Loucy (cell line): ENCODE results near the gene FOXJ3.

Source experiments
- H2AFZ ChIP-seq: fragments of 200-600 bp; sonication (generic); 2 replicates; pipeline ENCODE4 v1.6.0; 2016; ENCODE audit warnings: antibody characterized with exemption, mild to moderate bottlenecking, low read length, moderate library complexity
- H3F3A ChIP-seq: fragments of 200-600 bp; 2 replicates; pipeline ENCODE4 v1.6.0; 2016; ENCODE audit warnings: antibody characterized with exemption, low read depth, mild to moderate bottlenecking
- H3K27me3 ChIP-seq: fragments of 200-600 bp; sonication (generic); 2 replicates; pipeline ENCODE4 v1.6.1; 2014; ENCODE audit warnings: low read length, mild to moderate bottlenecking; ENCODE audit not compliant: insufficient read depth, poor library complexity, severe bottlenecking
- H3K36me3 ChIP-seq: fragments of 200-600 bp; sonication (generic); 2 replicates; pipeline ENCODE4 v1.6.1; 2016; ENCODE audit warnings: low read length; ENCODE audit not compliant: insufficient read depth
- H3K4me1 ChIP-seq: fragments of 200-600 bp; sonication (generic); 2 replicates; pipeline ENCODE4 v1.5.1; 2014; ENCODE audit warnings: low read length, mild to moderate bottlenecking; ENCODE audit not compliant: insufficient read depth, poor library complexity, severe bottlenecking
- H3K4me2 ChIP-seq: fragments of 200-600 bp; sonication (generic); 2 replicates; pipeline ENCODE4 v1.6.0; 2014; ENCODE audit warnings: antibody characterized with exemption, low read length, low read depth, mild to moderate bottlenecking; ENCODE audit not compliant: poor library complexity, severe bottlenecking
- H3K4me3 ChIP-seq: fragments of 200-600 bp; sonication (generic); 2 replicates; pipeline ENCODE4 v1.5.1; 2014; ENCODE audit warnings: low read length, mild to moderate bottlenecking, mixed read lengths; ENCODE audit not compliant: poor library complexity, severe bottlenecking
- H3K79me2 ChIP-seq: fragments of 200-600 bp; sonication (generic); 2 replicates; pipeline ENCODE4 v1.6.1; 2014; ENCODE audit warnings: low read length; ENCODE audit not compliant: insufficient read depth
- H3K9ac ChIP-seq: fragments of 200-600 bp; sonication (generic); 2 replicates; pipeline ENCODE4 v1.6.0; 2014; ENCODE audit warnings: mild to moderate bottlenecking, low read depth, low read length, moderate library complexity; ENCODE audit not compliant: poor library complexity, severe bottlenecking
- H3K9me2 ChIP-seq: fragments of 200-600 bp; sonication (generic); replicated peaks from 2 replicates; pipeline ENCODE4 v1.6.1; 2016; ENCODE audit warnings: low read depth, low read length, mixed read lengths
- H3K9me3 ChIP-seq: fragments of 200-600 bp; sonication (generic); 2 replicates; pipeline ENCODE4 v1.6.1; 2014; ENCODE audit warnings: mild to moderate bottlenecking, antibody characterized with exemption, low read length, low read depth; ENCODE audit not compliant: insufficient read depth
- H4K20me1 ChIP-seq: fragments of 200-600 bp; sonication (generic); 2 replicates; pipeline ENCODE4 v1.6.0; 2014; ENCODE audit warnings: antibody characterized with exemption, low read length, mild to moderate bottlenecking; ENCODE audit not compliant: insufficient read depth, poor library complexity, severe bottlenecking
- CTCF ChIP-seq: fragments of 200-600 bp; sonication (generic); conservative IDR thresholded peaks from 2 replicates; pipeline ENCODE4 v1.5.1; 2014; ENCODE audit warnings: mild to moderate bottlenecking, antibody characterized with exemption, low read length
- EZH2phosphoT487 ChIP-seq: fragments of 200-600 bp; IDR thresholded peaks from 2 replicates; pipeline ENCODE4 v1.6.1; 2018; ENCODE audit warnings: antibody characterized with exemption, mild to moderate bottlenecking, moderate library complexity, borderline replicate concordance

The FOXJ3 gene

DNA sequence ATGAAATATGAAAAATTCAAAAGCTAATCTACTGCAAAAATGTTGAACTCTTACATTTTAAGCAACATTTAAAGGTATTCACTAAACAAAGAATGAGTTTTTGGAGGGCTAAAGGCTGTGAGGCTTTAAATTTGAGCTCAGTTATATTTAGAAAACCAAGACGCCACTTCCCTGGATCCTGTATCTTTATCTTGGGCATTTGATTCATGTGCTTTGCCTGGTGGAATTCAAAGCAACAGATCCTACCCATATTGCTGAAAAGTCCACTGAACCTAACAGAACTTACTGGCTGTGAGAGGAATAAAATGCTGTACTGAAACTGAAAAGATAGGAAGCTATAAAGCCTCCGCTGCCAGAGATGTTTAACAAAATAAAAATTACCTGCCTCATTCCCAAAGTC is 14.3 kb downstream of the FOXJ3 start:
- no peak for TF ChIP-seq CTCF
- no peak for TF ChIP-seq EZH2phosphoT487
- Histone ChIP-seq H3K9me3 (no peaks in the 10 kb centered on the region), H3K4me1 (peaks cover 72% of the 10 kb centered on the region), H3F3A (peaks cover 12% of the 10 kb centered on the region; the same call in 1 of the 2 replicates), H3K79me2 (peaks cover 90% of the 10 kb centered on the region), H3K9ac (peak overlapping the region; percentile 64), H2AFZ (no peak overlapping the region), H3K9me2 (no peaks in the 10 kb centered on the region), H3K4me2 (peak overlapping the region; percentile 95), H3K27me3 (no peaks in the 10 kb centered on the region), H3K4me3 (peak overlapping the region; percentile 68), H4K20me1 (peaks cover 67% of the 10 kb centered on the region), H3K36me3 (no peaks in the 10 kb centered on the region)

DNA sequence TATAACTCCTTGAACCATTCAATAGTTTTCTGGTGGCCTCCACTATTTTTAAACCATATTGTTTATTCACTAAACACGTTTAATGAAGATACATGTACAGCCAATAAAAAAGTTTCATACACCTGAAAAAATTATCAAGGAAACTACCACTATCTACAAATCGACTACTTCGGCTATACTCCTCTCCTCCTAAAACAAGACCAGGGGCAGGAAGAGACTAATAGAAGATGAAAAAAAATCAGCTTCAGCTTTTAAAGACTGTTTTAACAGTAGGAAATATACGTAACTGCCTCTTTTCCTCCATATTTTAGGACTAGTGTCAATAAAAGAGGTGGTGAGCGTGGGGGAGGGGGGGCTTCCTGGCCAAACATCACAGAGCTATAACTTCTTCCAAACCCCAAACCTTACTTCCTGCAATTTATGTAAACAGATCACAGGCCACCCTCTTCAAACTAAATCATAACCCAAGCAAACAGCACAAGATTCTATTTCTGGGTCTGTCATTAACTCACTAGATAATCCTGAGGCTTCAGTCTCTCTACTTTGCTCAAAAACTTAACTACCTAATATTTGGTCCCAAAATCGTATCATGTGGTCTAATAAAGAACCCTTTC is 15.1 kb downstream of the FOXJ3 start:
- Histone ChIP-seq H3K9me3 (no peaks in the 10 kb centered on the region), H3K9me2 (no peaks in the 10 kb centered on the region), H3K36me3 (no peaks in the 10 kb centered on the region), H3K9ac (peak overlapping the region; percentile 64), H4K20me1 (peaks cover 67% of the 10 kb centered on the region), H3F3A (peaks cover 12% of the 10 kb centered on the region; the same call in 1 of the 2 replicates), H3K4me3 (peak overlapping the region; percentile 68), H3K27me3 (no peaks in the 10 kb centered on the region), H3K4me2 (peak overlapping the region; percentile 95), H3K79me2 (peaks cover 90% of the 10 kb centered on the region), H2AFZ (no peak overlapping the region), H3K4me1 (peaks cover 74% of the 10 kb centered on the region)
- TF ChIP-seq CTCF (no peak), EZH2phosphoT487 (no peak)

DNA sequence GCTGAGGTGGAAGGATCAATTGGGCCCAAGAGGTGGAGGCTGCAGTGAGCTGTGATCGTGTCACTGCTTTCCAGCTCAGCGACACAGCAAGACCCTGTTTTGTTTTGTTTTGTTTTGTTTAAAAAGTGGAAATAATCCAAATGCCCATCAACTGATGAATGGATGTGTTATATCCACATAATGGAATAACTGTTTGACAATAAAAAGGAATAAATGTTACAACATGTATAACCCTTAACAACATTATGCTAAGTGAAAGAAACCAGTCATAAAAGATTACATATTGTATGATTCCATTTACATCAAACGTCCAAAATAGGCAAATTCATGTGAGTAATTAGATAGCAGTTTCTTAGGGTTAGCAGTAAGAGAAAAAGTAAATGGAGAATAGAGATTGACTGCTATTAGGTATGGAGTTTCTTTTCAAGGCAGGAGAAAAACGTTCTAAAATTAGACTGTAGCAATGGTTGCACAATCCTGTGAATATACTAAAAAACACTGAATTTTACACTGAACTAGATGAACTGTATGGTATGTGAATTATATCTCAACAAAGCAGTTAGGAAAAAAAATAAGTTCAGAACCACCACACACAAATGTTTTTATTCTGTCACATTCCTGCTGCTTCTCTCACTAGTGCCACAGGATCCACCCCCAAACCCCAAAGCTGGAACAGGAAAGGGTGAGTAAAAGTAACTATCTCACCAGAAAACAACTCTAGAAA is 15.7 kb downstream of the FOXJ3 start:
- Histone ChIP-seq H3F3A (peaks cover 12% of the 10 kb centered on the region; the same call in 1 of the 2 replicates), H3K9me2 (no peaks in the 10 kb centered on the region), H3K4me1 (peaks cover 79% of the 10 kb centered on the region), H3K9ac (peak overlapping the region; percentile 64), H3K4me3 (peak overlapping the region; percentile 68), H3K27me3 (no peaks in the 10 kb centered on the region), H3K4me2 (peak overlapping the region; percentile 95), H2AFZ (no peak overlapping the region), H3K36me3 (no peaks in the 10 kb centered on the region), H4K20me1 (peaks cover 70% of the 10 kb centered on the region), H3K79me2 (peaks cover 90% of the 10 kb centered on the region), H3K9me3 (no peaks in the 10 kb centered on the region)
- TF ChIP-seq CTCF (no peak), EZH2phosphoT487 (no peak)
